Skeletal muscle satellite cell (primary cell): Measurements from ENCODE around the gene TTYH3.

Source experiments
- H3K27me3 ChIP-seq: 2 replicates; pipeline ENCODE4 v1.7.0; 2013; ENCODE audit warnings: low read length; ENCODE audit not compliant: control insufficient read depth, insufficient read depth
- H3K36me3 ChIP-seq: 2 replicates; pipeline ENCODE4 v1.7.0; 2013; ENCODE audit warnings: mild to moderate bottlenecking, control low read depth, low read length; ENCODE audit not compliant: insufficient read depth
- H3K4me1 ChIP-seq: 2 replicates; pipeline ENCODE4 v1.7.0; 2013; ENCODE audit warnings: low read length; ENCODE audit not compliant: control insufficient read depth, insufficient read depth
- H3K4me2 ChIP-seq: 2 replicates; pipeline ENCODE4 v1.7.0; 2013; ENCODE audit warnings: mild to moderate bottlenecking, low read length
- H3K4me3 ChIP-seq: 2 replicates; pipeline ENCODE4 v1.7.0; 2013; ENCODE audit warnings: low read length
- H3K9ac ChIP-seq: 2 replicates; pipeline ENCODE4 v1.7.0; 2013; ENCODE audit warnings: mild to moderate bottlenecking, low read depth, low read length, moderate library complexity
- H3K9me3 ChIP-seq: replicated peaks from 2 replicates; pipeline ENCODE4 v1.7.0; 2013; ENCODE audit warnings: mild to moderate bottlenecking, control low read depth, low read length

TTYH3 gene

DNA sequence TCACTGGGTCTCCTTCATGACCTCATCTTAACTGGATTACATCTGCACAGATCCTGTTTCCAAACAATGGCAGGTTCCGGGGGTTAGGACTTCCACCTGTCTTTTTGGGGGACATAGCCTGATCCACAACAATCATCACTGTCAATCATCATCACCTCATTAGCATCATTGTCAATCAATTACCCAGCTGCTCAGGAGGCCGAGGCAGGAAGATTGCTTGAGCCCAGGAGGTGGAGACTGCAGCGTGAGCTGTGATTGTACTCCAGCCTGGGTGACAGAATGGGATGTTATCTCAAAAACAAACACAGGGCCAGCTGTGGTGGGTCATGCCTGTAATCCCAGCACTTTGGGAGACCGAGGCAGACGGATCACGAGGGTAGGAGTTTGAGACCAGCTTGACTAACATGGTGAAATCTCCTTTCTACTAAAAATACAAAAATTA is 74.9 kb downstream of the TTYH3 start:
- Histone ChIP-seq H3K4me1 (peaks cover 10% of the 10 kb centered on the region), H3K4me3 (no peak overlapping the region), H3K9ac (no peak overlapping the region), H3K36me3 (no peaks in the 10 kb centered on the region), H3K4me2 (no peak overlapping the region), H3K9me3 (no peaks in the 10 kb centered on the region), H3K27me3 (no peaks in the 10 kb centered on the region)

DNA sequence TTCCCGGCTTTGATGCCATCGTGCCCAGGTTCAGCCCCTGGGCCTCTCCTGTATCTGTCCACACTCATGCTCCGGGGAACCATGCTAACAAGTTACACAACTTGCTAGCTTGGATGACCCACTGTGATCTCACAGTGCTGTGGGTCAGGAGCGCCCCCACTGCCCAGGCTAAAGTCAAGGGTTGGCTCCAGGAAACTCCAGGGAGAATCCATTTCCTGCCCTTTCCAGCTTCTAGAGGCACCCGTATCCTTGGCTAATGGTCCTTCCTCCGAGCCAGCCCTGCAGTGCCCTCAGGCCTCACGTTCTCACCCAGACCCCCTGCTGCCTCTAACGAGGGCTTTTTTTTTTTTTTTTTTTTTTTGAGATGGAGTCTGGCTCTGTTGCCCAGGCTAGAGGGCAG is 75.7 kb downstream of the TTYH3 start:
- Histone ChIP-seq H3K4me1 (peaks cover 6% of the 10 kb centered on the region), H3K4me3 (no peak overlapping the region), H3K36me3 (no peaks in the 10 kb centered on the region), H3K4me2 (no peak overlapping the region), H3K27me3 (no peaks in the 10 kb centered on the region), H3K9ac (no peak overlapping the region), H3K9me3 (no peaks in the 10 kb centered on the region)

DNA sequence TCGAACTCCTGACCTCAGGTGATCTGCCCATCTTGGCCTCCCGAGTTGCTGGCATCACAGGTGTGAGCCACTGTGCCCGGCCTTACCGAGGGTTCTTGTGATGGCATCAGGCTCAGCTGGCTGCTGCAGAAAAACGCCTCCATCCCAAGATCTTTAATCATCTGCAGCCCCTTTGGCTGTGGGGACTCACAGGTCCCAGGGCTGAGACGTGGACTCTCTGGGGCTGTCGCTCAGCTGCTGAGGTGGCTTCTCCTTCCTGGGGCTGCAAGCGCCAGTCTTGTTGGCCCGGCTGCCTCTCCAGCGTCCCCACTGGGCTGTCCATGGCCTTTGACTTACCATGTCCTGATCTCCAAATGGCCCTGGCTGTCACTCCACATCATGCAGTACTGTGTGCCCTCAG is 76.3 kb downstream of the TTYH3 start:
- Histone ChIP-seq H3K9me3 (no peaks in the 10 kb centered on the region), H3K4me1 (peaks cover 6% of the 10 kb centered on the region), H3K36me3 (no peaks in the 10 kb centered on the region), H3K27me3 (no peaks in the 10 kb centered on the region), H3K4me2 (no peak overlapping the region), H3K4me3 (no peak overlapping the region), H3K9ac (no peak overlapping the region)

DNA sequence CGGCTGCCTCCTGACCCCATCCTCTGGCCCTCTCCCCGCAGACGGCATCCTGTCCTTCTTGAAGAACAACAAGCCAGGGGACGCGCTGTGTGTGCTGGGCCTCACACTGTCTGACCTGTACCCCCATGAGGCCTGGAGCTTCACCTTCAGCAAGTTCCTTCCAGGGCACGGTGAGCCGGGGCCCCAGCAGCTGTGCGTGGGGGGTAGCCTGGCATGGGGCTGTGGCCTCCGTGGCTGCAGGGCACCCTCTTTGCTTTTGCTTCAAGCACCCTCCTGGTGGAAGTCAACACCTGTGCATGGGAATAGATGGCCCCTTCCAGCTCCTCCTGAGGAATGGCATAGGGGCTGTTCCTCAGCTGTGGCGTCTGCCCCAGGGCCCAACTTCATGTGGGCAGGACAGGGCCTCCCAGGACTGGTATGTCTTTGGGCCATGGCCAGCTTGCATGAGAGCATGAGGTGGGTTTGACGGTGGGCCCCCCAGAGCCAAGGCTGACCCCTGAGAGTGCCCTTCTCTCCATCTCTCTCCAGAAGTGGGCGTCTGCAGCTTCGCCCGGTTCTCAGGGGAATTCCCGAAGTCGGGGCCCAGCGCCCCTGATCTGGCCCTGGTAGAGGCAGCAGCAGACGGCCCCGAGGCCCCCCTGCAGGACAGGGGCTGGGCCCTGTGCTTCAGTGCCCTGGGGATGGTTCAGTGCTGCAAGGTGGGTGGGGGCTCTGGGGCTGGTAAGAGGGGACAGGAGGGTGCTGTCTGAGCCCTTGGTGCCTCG is 76.9 kb downstream of the TTYH3 start:
- Histone ChIP-seq H3K9ac (no peak overlapping the region), H3K36me3 (no peaks in the 10 kb centered on the region), H3K4me2 (no peak overlapping the region), H3K9me3 (no peaks in the 10 kb centered on the region), H3K4me1 (peaks cover 6% of the 10 kb centered on the region), H3K27me3 (no peaks in the 10 kb centered on the region), H3K4me3 (no peak overlapping the region)

DNA sequence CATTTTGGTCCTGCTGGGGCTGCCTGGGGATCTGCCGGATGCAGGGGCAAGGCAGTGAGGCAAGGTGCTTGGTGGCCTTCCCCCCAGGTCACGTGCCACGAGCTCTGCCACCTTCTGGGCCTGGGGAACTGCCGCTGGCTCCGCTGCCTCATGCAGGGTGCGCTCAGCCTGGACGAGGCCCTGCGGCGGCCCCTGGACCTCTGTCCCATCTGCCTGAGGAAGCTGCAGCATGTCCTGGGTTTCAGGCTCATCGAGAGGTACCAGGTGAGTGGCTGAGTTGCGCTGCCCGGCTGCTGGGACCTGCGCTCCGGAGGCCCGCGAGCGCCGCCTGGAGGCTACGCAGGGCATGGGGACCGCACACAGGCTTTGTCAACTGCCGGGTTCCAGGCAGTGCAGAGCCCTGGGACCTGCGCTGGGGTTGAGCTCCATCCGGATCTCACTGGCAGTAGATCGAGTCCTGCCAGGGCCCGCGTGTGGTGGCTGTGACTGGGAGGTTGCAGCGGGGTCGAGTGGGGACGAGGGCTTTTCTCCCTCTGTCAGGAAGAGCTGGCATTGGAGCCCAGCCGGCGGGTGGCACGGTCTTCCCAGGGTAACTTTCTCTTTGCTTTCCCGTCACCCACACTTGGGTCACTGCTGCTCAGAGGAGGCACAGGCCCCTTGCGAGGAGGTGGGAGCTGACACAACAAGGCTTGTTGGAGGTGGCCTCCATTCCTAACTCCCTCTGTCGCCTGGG is 77.9 kb downstream of the TTYH3 start:
- Histone ChIP-seq H3K4me1 (peaks cover 6% of the 10 kb centered on the region), H3K4me2 (peak overlapping the region; percentile 74), H3K27me3 (no peaks in the 10 kb centered on the region), H3K9ac (peak overlapping the region; percentile 20), H3K36me3 (no peaks in the 10 kb centered on the region), H3K4me3 (no peak overlapping the region), H3K9me3 (no peaks in the 10 kb centered on the region)

DNA sequence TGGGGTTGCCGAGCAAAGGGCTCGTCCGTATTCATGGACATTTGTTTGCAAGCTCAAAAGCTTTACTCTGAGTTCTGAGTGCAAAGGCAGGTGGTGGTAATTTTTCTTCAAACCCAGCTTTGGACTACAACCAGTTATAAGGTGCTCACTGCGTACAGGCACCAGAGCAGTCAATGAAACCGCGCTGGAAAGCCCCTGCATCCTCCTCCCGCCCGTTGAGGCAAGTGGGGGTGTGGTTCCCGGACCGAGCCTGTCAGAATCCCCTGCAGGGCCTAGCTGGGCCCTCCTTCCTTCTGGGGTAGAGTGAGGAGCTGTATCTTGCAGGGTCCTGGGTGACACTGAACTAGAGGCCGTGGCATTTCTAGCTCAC is 78.5 kb downstream of the TTYH3 start:
- H3K9ac ChIP-seq, result no peak overlapping the region
- H3K9me3 ChIP-seq, result no peaks in the 10 kb centered on the region
- no peaks in the 10 kb centered on the region for H3K36me3 ChIP-seq
- H3K4me3 ChIP-seq, result no peak overlapping the region
- peak overlapping the region; percentile 74 for H3K4me2 ChIP-seq
- H3K27me3 ChIP-seq, result no peaks in the 10 kb centered on the region
- H3K4me1 ChIP-seq, result peaks cover 6% of the 10 kb centered on the region

DNA sequence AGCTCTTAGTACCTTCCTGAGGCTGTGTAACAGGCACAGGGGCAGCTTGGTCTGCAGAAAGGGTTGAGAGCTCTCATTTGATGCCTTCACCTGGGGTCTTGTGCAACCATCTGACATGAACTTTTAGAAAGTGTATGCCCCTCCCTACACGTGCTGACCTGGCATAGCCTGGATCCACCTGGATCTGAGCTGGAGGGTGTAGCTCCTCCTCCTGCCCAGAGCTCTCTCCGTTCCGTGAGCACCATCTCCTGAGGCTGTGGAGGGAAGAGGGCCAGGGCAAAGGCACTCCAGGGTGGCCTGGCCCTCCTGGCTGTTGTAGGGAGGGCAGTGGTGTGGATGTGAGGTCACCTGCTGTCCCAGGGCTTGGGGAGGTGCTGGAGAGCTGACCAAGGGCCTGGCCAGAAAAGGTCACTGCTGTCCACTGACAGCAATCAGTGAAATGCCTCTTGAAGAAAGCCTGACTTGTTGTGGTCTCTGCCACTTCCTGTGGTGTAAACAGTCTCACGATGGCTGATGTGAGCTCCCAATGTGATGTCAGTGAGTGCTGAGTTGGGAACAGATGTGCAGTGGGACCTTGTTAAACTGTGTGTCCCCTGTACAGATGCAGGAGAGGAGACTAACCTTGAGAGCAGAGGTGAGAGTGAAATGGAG is 79.2 kb downstream of the TTYH3 start:
- Histone ChIP-seq H3K4me1 (peaks cover 6% of the 10 kb centered on the region), H3K36me3 (peaks cover 4% of the 10 kb centered on the region), H3K9ac (no peak overlapping the region), H3K4me2 (no peak overlapping the region), H3K27me3 (no peaks in the 10 kb centered on the region), H3K4me3 (no peak overlapping the region), H3K9me3 (no peaks in the 10 kb centered on the region)

DNA sequence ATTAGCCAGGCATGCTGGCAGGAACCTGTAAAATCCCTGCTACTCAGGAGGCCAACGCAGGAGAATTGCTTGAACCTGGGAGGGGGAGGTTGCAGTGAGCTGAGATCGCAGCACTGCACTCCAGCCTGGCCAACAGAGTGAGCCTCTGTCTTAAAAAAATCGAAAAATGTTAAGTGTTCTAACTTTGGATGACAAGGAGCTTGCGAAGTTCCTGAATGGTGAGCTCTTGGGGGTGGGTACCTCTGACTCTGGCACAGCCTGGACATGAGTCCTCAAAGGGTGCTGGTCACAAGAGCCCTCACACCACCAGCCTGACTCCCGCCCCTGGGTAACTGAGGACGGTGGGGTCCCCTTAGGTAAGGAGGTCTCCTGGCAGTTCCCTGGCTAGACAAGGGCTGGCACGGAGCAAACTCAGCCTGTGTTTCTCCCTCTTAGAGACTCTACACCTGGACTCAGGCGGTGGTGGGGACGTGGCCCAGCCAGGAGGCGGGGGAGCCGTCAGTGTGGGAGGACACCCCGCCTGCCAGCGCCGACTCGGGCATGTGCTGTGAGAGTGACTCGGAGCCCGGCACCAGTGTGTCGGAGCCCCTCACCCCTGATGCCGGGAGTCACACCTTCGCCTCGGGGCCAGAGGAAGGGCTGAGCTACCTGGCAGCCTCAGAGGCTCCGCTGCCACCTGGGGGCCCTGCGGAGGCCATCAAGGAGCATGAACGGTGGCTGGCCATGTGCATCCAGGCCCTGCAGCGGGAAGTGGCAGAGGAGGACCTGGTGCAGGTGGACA is 80.3 kb downstream of the TTYH3 start:
- H3K36me3 ChIP-seq, result peaks cover 6% of the 10 kb centered on the region
- H3K9ac ChIP-seq, result no peak overlapping the region
- no peak overlapping the region for H3K4me2 ChIP-seq
- H3K9me3 ChIP-seq, result no peaks in the 10 kb centered on the region
- no peaks in the 10 kb centered on the region for H3K27me3 ChIP-seq
- H3K4me1 ChIP-seq, result peaks cover 6% of the 10 kb centered on the region
- no peak overlapping the region for H3K4me3 ChIP-seq

DNA sequence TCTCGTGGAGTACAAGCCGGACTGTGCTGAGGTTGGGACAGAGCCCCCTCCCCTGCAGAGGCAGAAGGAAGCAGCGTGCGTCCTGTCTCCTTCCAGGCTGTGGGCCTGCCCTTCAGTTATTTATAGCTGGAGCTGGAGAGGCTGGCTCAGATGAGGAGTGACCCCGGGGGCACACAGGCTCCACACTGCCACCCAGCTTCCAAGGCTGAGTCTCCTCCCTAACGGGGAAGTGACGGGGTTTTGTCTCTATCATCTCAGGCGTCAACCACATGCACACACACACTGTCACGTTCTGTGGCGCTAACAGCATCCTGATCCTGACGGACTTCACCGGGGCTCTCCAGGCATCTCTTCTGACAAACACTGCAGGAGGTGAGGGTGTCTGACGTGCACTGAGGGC is 81.6 kb downstream of the TTYH3 start:
- Histone ChIP-seq H3K36me3 (peaks cover 14% of the 10 kb centered on the region), H3K4me1 (peaks cover 6% of the 10 kb centered on the region), H3K27me3 (no peaks in the 10 kb centered on the region), H3K9ac (no peak overlapping the region), H3K4me2 (no peak overlapping the region), H3K9me3 (no peaks in the 10 kb centered on the region), H3K4me3 (no peak overlapping the region)

DNA sequence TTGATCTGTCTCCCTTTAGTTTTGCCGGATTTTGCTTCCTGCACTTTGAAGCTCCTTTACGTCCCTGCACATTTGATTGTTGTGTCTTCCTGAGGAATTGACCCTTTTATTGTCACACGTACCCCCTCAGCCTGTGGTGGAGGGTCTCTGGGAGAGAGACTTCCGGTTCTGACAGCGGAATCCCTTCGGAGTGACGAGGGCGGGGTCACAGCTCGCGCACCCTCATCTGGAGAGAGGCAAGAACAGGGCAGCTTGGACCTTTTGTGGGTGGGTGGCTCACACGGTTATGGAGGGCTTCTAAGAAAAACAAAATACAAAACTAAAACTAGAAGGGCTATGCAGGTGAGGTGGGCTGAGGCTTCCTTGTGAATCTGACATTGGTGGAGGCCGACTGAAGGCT is 82.2 kb downstream of the TTYH3 start:
- H3K36me3 ChIP-seq, result peaks cover 16% of the 10 kb centered on the region
- no peaks in the 10 kb centered on the region for H3K9me3 ChIP-seq
- H3K27me3 ChIP-seq, result no peaks in the 10 kb centered on the region
- peaks cover 6% of the 10 kb centered on the region for H3K4me1 ChIP-seq
- H3K4me2 ChIP-seq, result no peak overlapping the region
- no peak overlapping the region for H3K4me3 ChIP-seq
- no peak overlapping the region for H3K9ac ChIP-seq
